HG03432 (cell line): ENCODE measurements around the gene DNM3.
"Not testable (repeated sequence)": the region's sequence is repeated elsewhere in the genome, so short reads cannot be mapped to it uniquely, and the experiment has no call there.

ENCODE experiments used
- ATAC-seq: cut with Tn5 transposase; IDR thresholded peaks from one replicate; pipeline ENCODE4 v1.9.1; 2021; ENCODE audit warnings: mild to moderate bottlenecking, moderate library complexity; ENCODE audit not compliant: unreplicated experiment

DNM3 gene

GRCh38 chr1:172005856-172006255, 164.6 kb downstream of the DNM3 start:
- no peak for ATAC-seq

DNA sequence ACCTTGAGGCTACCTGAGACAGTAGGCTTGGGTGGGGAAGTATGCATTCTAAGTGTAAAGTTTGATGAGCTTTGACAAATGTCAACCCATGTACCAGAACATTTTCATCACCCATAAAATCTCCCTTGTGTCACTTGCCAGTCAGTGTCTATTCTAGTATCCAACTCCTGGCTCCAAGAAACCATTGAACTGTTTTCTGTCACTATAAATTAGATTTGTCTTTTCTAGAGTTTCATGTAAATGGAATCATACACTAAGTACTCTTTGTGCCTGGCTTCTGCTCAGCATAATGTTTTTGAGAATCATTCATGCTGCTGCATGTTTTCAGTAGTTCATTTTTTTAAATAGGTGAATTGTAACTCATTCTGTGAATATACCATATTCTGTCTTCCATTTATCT, 165.4 kb downstream of the DNM3 start:
- no peak for ATAC-seq

DNA sequence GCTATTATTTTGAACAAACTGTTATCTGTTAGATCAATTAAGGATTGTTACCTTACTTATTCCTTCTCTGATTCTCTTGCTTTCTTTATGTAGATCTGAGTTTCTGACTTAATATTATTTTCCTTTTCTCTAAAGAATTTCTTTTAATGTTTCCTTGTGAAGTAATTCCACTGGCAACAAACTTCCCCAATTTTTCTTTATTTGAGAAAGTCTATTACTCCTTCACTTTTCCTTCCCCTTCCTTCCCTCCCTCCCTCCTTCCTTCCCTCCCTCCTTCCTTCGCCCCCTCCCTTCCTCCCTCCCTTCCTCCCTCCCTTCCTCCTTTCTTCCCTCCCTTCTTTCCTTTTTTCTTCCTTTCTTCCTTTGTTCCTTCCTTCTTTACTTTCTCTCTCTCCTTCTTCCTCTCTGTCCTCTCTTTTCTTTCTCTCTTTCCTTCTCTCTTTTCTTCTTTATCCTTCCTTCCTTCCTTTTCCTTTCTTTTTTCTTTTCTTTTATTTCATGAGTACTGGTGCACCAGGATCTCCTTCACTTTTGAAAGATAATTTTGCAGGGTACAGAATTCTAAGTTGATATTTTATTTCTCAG, 177.5 kb downstream of the DNM3 start:
- no peak for ATAC-seq

DNA sequence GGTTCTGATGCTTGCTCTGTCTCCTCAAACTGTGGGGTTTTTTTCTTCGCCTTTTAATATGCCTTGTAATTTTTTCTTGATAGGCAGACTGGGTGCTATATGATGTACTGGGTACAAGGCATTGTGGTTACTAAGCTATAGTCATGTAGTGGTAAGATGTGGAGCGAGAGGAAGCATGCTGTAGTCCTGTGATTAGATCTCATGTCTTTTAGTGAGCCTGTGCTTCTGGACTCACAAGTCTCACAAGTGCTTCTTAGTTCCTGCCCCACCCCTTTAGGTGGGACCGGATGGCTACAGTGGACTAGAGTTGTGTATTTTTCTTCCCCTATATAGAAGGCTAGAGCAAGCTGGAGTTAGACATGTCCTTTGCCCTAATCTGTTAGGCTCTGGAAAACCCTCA, 178.7 kb downstream of the DNM3 start:
- no peak for ATAC-seq

- no peak for ATAC-seq
These were observed 183.2 kb downstream of the DNM3 start for GRCh38 chr1:172024516-172024915.

DNA sequence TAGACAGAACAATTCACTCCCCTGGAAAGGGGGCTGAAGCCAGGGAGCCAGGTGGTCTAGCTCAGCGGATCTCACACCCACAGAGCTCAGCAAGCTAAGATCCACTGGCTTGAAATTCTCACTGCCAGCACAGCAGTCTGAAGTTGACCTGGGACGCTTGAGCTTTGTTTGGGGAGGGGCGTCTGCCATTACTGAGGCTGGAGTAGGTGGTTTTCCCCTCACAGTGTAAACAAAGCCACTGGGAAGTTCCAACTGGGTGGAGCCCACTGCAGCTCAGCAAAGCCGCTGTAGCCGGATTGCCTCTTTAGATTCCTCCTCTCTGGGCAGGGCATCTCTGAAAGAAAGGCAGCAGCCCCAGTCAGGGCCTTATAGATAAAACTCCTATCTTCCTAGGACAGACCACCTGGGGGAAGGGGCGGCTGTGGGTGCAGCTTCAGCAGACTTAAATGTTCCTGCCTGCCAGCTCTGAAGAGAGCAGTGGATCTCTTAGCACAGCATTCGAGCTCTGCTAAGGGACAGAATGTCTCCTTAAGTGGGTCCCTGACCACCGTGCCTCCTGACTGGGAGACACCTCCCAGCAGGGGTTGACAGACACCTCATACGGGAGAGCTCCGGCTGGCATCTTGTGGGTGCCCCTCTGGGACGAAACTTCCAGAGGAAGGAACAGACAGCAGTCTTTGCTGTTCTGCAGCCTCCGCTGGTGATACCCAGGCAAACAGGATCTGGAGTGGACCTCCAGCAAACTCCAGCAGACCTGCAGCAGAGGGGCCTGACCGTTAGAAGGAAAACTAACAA, 183.8 kb downstream of the DNM3 start:
- ATAC-seq = not testable (repeated sequence)

- no peak for ATAC-seq
These were observed 199.2 kb downstream of the DNM3 start for GRCh38 chr1:172040466-172040865.

GRCh38 chr1:172041102-172041501, 199.8 kb downstream of the DNM3 start:
- no peak for ATAC-seq

GRCh38 chr1:172041742-172042141, 200.4 kb downstream of the DNM3 start:
- no peak for ATAC-seq

GRCh38 chr1:172043900-172044299, 202.6 kb downstream of the DNM3 start:
- ATAC-seq = no peak

- no peak for ATAC-seq
These were observed 210.6 kb downstream of the DNM3 start for GRCh38 chr1:172051898-172052297.

DNA sequence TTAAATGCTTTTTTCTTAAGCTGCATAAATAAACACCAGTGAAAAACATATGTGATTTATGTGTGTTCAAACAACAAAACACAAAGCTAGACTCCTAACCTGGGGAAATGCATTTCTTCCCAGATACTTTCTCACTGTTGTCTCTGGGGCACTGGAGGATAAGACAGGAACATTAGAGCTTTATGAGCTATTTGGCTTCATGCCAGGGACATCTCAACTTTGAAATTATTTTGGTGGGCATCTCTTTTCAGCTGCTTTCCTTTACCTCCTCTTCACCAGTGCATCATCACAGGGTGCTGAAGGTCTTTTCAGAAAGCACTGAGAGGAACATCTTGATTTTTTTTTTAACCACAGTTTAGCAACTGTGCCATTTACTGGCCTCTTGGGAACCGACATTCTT, 212.9 kb downstream of the DNM3 start:
- ATAC-seq = no peak

DNA sequence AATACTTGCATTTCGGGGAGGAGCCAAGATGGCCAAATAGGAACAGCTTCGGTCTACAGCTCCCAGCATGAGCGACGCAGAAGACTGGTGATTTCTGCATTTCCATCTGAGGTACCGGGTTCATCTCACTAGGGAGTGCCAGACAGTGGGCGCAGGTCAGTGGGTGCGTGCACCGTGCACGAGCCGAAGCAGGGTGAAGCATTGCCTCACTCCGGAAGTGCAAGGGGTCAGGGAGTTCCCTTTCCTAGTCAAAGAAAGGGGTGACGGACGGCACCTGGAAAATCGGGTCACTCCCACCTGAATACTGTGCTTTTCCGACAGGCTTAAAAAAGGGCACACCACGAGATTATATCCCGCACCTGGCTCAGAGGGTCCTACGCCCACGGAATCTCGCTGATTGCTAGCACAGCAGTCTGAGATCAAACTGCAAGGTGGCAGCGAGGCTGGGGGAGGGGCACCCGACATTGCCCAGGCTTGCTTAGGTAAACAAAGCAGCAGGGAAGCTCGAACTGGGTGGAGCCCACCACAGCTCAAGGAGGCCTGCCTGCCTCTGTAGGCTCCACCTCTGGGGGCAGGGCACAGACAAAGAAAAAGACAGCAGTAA, 214.6 kb downstream of the DNM3 start:
- ATAC-seq = not testable (repeated sequence)

DNA sequence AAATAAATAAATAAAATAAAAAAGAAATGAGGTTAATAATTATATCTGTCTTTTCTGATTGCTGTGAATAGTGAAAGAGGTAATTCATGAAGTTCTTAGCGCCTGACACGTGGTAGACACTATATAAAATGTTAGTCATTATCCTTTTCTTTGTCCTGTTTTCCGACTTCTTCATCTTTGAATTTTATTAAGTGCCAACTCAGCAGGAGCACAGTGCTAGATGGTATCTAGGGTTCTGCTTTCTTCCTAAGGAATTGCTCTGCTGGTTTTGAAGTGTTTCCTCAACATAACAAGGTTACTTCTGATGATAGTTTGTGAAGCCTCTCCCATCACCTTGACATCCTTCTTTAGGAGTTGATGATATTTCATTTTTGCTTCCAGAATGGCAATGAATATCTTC, 227.0 kb downstream of the DNM3 start:
- ATAC-seq = no peak

DNA sequence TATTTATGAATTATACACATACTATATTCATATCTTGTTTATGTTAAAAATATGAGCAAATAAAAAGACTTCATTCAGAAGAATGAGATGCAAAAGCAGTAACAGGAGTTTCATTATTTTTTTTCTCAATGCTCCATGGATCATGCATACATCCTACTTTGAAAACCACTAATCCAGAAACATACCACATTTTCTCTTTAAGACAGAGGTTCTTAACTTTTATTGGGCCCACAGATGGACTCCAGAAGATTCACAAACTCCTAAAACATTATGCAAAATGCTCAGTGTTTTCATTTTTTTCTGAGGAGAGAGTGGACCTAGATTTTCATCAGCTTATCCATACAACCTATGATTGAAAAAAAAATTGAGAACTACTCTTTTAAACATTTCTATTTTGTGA, 227.8 kb downstream of the DNM3 start:
- ATAC-seq = no peak

DNA sequence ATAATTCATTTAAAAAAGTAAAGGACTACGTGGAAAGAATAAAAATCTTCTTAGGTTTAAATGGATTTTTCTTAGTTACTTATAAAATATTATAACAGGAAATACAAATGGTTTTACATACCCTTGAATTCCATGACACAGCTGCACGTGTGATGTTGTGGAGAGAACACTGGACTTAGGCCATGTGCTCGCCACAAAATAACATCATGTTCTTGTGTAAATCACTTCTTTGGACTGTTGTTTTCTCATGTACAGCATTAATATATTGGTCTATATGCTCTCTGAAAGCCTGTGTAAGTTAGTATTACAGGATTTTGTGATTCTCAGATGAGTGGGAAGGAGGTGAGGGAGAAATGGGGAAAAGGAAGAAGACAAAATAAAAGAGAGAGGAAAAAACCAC, 228.2 kb downstream of the DNM3 start:
- ATAC-seq = no peak

DNA sequence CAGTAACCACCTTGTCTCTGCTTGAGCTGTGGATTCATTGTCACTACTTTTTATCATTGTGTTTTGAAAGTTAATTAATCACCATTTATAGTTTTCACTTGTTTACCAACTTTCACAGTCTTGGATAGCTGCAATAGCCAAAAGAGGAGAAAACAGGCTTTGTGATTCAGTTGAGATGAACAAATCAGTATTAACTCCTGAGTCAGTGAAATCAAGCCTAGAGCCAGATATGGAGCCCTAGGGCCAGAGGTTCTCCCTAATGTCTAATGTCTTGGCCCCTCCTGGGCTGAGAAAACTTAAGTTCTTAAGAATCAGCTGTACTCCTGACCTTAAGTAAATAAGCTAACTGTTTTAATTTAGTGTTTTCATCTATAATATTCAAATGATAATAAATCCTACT, 228.8 kb downstream of the DNM3 start:
- no peak for ATAC-seq

DNA sequence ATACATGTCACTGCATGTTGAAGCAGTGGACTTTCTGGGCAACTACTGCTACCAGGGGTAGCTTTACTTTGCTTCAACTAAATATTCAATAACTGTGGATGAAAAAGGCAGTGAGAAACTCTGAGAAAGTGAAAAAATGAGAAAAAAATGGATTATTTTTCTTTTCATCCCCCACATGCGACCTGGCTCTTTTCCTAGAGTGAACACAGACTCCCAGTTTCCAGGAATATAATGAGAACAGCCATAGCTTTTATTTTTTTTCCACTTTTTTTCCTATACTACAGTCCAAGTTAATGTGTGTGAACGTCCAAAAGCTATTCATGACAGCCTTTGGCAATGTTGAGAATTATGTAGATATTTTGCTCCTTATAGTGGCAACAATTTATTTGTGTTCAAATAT, 230.4 kb downstream of the DNM3 start:
- no peak for ATAC-seq

DNA sequence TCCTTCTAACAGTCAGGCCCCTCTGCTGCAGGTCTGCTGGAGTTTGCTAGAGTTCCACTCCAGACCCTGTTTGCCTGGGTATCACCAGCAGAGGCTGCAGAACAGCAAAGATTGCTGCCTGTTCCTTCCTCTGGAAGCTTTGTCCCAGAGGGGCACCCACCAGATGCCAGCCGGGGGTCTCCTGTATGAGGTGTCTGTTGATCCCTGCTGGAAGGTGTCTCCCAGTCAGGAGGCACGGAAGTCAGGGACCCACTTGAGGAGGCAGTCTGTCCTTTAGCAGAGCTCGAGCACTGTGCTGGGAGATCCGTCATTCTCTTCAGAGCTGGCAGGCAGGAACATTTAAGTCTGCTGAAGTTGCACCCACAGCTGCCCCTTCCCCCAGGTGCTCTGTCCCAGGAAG, 238.6 kb downstream of the DNM3 start:
- not testable (repeated sequence) for ATAC-seq

DNA sequence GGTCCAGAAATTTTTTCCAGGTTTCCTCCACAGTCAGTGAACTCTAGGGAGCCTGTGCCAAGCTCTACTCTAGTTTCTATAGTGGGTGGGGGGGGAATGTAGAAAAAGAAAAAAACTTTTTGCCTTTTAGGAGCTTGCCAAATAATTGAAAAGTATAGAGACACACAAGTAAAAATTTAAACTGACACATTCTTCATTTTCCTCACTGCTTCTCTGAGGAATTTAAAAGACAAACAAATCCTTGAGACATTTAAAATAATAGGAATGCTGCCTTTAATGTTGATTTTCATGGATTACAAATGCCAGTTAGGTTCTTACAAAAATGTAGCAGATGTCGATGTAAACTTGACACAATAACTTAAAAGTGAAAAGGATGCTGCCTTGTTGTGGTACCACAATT, 241.9 kb downstream of the DNM3 start:
- no peak for ATAC-seq

- ATAC-seq = no peak
These were observed 243.6 kb downstream of the DNM3 start for GRCh38 chr1:172084876-172085275.

- no peak for ATAC-seq
These were observed 244.0 kb downstream of the DNM3 start for GRCh38 chr1:172085317-172085716.
